K562 (cell line): ENCODE results near the gene ZNF775. TPM values are rescaled to one million over a fixed set of nuclear protein-coding genes. Genes with fewer than 3 reads are reported as not detected.
A peak's percentile ranks its signal among the peaks of the same experiment; 100 is the strongest.

ENCODE experiments used
- ATAC-seq: fragments of 200-7000 bp; cut with Tn5 transposase; 3 replicates; pipeline ENCODE4 v1.9.1; 2020; ENCODE audit warnings: moderate library complexity
- BruUV-seq: library from RNA; stranded (reverse); fragments of 400-500 nt; replicated peaks from 2 replicates; lab custom pipeline; 2021; lab: Mats Ljungman, UMichigan
- CTCF ChIA-PET: fragments of 300-600 bp; formaldehyde crosslinking; extraction: SDS; loops from one replicate; lab custom pipeline; 2021; ENCODE audit warnings: low intra/inter-chr PET ratio; lab: Yijun Ruan, JAX
- POLR2A ChIA-PET: fragments of 300-600, 350-650 bp; sonication (Branson Sonifier 250); formaldehyde crosslinking; extraction: SDS; loops from one replicate; lab custom pipeline; 2021; ENCODE audit warnings: antibody characterized with exemption, inconsistent platforms; lab: Yijun Ruan, JAX
- DNase-seq, 4 experiments: peaks; one replicate each; pipeline versions ENCODE4 v3.0.0 to v3.0.0-alpha.2; 2011 to 2018; ENCODE audit warnings: low spot score in 3 of 4, mixed read lengths in 3 of 4; ENCODE audit errors: extremely low read depth in 1 of 4
- FAIRE-seq: peaks from 2 replicates; lab custom pipeline; 2011; peaks lifted over from hg19 to GRCh38; lab: Jason Lieb, UNC
- H2AFZ ChIP-seq: 2 replicates; pipeline ENCODE4 v1.6.0; 2011; ENCODE audit warnings: low read depth, low read length, control low read depth, inconsistent platforms
- H3K27ac ChIP-seq: fragments of 200-600 bp; 3 replicates; pipeline ENCODE4 v1.8.0; 2011; ENCODE audit warnings: low read depth, mild to moderate bottlenecking, control low read depth, inconsistent platforms, low read length, moderate library complexity, mixed read lengths; ENCODE audit errors: extremely low read depth
- H3K27me3 ChIP-seq, 2 experiments: fragments of 300-600 bp in 1 of 2; 2 replicates in 1 of 2; 3 replicates in 1 of 2; pipeline versions ENCODE4 v1.6.0 to v1.8.0; 2011; ENCODE audit warnings: inconsistent platforms in 2 of 2, low read length in 2 of 2, mild to moderate bottlenecking in 1 of 2, mixed read lengths in 1 of 2, moderate library complexity in 1 of 2; ENCODE audit not compliant: control insufficient read depth in 2 of 2, insufficient read depth in 2 of 2
- H3K36me3 ChIP-seq: fragments of 300-600 bp; 3 replicates; pipeline ENCODE4 v1.8.0; 2011; ENCODE audit warnings: mild to moderate bottlenecking, low read length, inconsistent platforms; ENCODE audit not compliant: control insufficient read depth, insufficient read depth
- H3K4me1 ChIP-seq, 2 experiments: fragments of 200-600 bp in 1 of 2; replicated peaks in 1 of 2; 2 replicates in 1 of 2; 3 replicates in 1 of 2; pipeline versions ENCODE4 v1.5.1 to v1.8.0; 2011; ENCODE audit warnings: inconsistent platforms in 2 of 2, low read length in 2 of 2, mild to moderate bottlenecking in 1 of 2, mixed read lengths in 1 of 2, moderate library complexity in 1 of 2; ENCODE audit not compliant: control insufficient read depth in 2 of 2, insufficient read depth in 2 of 2
- H3K4me2 ChIP-seq: 2 replicates; pipeline ENCODE4 v1.6.1; 2011; ENCODE audit warnings: low read length, control low read depth, inconsistent platforms, mixed read lengths; ENCODE audit not compliant: insufficient read depth
- H3K4me3 ChIP-seq: fragments of 200-600 bp; sonication (generic), shearing (Covaris generic); 2 replicates; pipeline ENCODE4 v1.5.1; 2016; ENCODE audit warnings: control low read depth, inconsistent platforms
- H3K79me2 ChIP-seq: fragments of 200-600 bp; 3 replicates; pipeline ENCODE4 v1.8.0; 2011; ENCODE audit warnings: low read length, inconsistent platforms; ENCODE audit not compliant: control insufficient read depth, insufficient read depth
- H3K9ac ChIP-seq, 2 experiments: 2 replicates each; pipeline versions ENCODE4 v1.6.0 to v1.6.1; 2011; ENCODE audit warnings: low read depth in 2 of 2, low read length in 2 of 2, control low read depth in 1 of 2, inconsistent platforms in 1 of 2, mild to moderate bottlenecking in 1 of 2, mixed read lengths in 1 of 2; ENCODE audit not compliant: insufficient read depth in 1 of 2
- H3K9me1 ChIP-seq: one replicate; pipeline ENCODE4 v1.6.0; 2011; ENCODE audit warnings: inconsistent platforms, mild to moderate bottlenecking, low read length, moderate library complexity; ENCODE audit not compliant: control insufficient read depth, insufficient read depth
- H3K9me3 ChIP-seq: replicated peaks from 2 replicates; pipeline ENCODE4 v1.5.1; 2011; ENCODE audit warnings: low read depth, low read length, inconsistent platforms; ENCODE audit not compliant: control insufficient read depth, insufficient read depth
- H4K20me1 ChIP-seq: replicated peaks from 2 replicates; pipeline ENCODE4 v1.6.1; 2011; ENCODE audit warnings: low read length, inconsistent platforms, mixed read lengths; ENCODE audit not compliant: control insufficient read depth, insufficient read depth
- CEBPB ChIP-seq: fragments of 450-650 bp; IDR thresholded peaks from 2 replicates; pipeline ENCODE4 v1.6.1; 2016; ENCODE audit warnings: missing genetic modification characterization, missing compliant biosample characterization
- DMBX1 ChIP-seq: fragments of 250-450 bp; sonication (Bioruptor Pico); IDR thresholded peaks from 2 replicates; pipeline ENCODE4 v1.8.0; 2022; ENCODE audit warnings: inconsistent platforms, mild to moderate bottlenecking, moderate library complexity, borderline replicate concordance
- EP300 ChIP-seq: IDR thresholded peaks from 2 replicates; pipeline ENCODE4 v1.6.1; 2012; ENCODE audit warnings: low read length, improper control_type of control experiment
- GTF2A2 ChIP-seq: IDR thresholded peaks from 2 replicates; pipeline ENCODE4 v1.6.1; 2016; ENCODE audit warnings: mild to moderate bottlenecking, missing genetic modification characterization, missing compliant biosample characterization
- HINFP ChIP-seq: fragments of 450-650 bp; conservative IDR thresholded peaks from 2 replicates; pipeline ENCODE4 v1.6.1; 2016; ENCODE audit warnings: missing genetic modification characterization, low read depth, mild to moderate bottlenecking, control low read depth, missing compliant biosample characterization
- PURB ChIP-seq: sonication (generic); formaldehyde crosslinking; IDR thresholded peaks from 2 replicates; pipeline ENCODE4 v1.9.0; 2021; ENCODE audit warnings: low read depth, mild to moderate bottlenecking, missing genetic modification reagents
- SRF ChIP-seq, 2 experiments: fragments of 250-450, 450-650 bp in 1 of 2; sonication (Bioruptor Pico) in 1 of 2; sonication (generic) in 1 of 2; formaldehyde crosslinking; IDR thresholded peaks; 2 replicates each; pipeline versions ENCODE4 v1.5.0 to v1.5.1; 2020 to 2022; ENCODE audit warnings: mild to moderate bottlenecking in 1 of 2, missing genetic modification reagents in 1 of 2
- ZBTB17 ChIP-seq: fragments of 450-650 bp; formaldehyde crosslinking; IDR thresholded peaks from 2 replicates; pipeline ENCODE4 v1.4.0; 2020; ENCODE audit warnings: mild to moderate bottlenecking
- ZFP1 ChIP-seq: fragments of 450-650 bp; formaldehyde crosslinking; IDR thresholded peaks from 2 replicates; pipeline ENCODE4 v1.4.0; 2020; ENCODE audit warnings: mild to moderate bottlenecking, mixed read lengths
- ZNF583 ChIP-seq: fragments of 250-450 bp; sonication (Bioruptor Pico); IDR thresholded peaks from 2 replicates; pipeline ENCODE4 v1.4.0; 2020
- WGBS: fragments of 100-300 bp; shearing (Covaris generic); methylation state at CpG from one replicate; pipeline ENCODE4 v1.1.6; 2016; ENCODE audit warnings: low coverage, mixed read lengths; ENCODE audit not compliant: insufficient coverage; ENCODE audit errors: missing lambda C conversion rate; 5-methylcytosine and 5-hydroxymethylcytosine counted together
- in situ Hi-C: fragments of 300-500 bp; cut with MboI; formaldehyde crosslinking; loops from 4 replicates; pipeline ENCODE4 v1.15.0; 2018; ENCODE audit warnings: inconsistent platforms, mixed read lengths
- intact Hi-C: fragments of 100-400 bp; cut with micrococcal nuclease; formaldehyde crosslinking; loops from 2 replicates; pipeline ENCODE4 v1.14.2; 2022
- polyA plus RNA-seq, 8 experiments: library from polyadenylated mRNA; depleted of rRNA in 4 of 8; stranded (reverse) in 5 of 8; unstranded in 3 of 8; fragments of >200 nt; fragmentation: Nextera tagmentation in 2 of 8; fragmentation: Illumina TruSeq in 1 of 8; extraction: Ambion mirVana in 2 of 8; extraction: Trizol in 1 of 8; gene quantifications; 2 replicates each; pipeline versions ENCODE4 v1.2.1 to v1.2.3, GENCODE V29; 2011 to 2014; ENCODE audit warnings: inconsistent platforms in 1 of 8, missing spikeins in 1 of 8
- total RNA-seq, 7 experiments: library from RNA; depleted of rRNA in 6 of 7; stranded (reverse); fragments of >200 nt in 6 of 7; fragmentation: Illumina TruSeq in 2 of 7; extraction: Trizol in 2 of 7; gene quantifications; 2 replicates each; pipeline versions ENCODE4 v1.2.1 to v1.2.3, GENCODE V29; 2011 to 2021; ENCODE audit warnings: low replicate concordance in 1 of 7
- TF ChIP-seq, protein P1 (sequence below): fragments of 450-650 bp; formaldehyde crosslinking; IDR thresholded peaks from 2 replicates; pipeline ENCODE4 v1.4.0; 2022; ENCODE audit warnings: missing genetic modification characterization
- TF ChIP-seq, protein P2 (sequence below): fragments of 250-450 bp; sonication (Bioruptor Pico); IDR thresholded peaks from 2 replicates; pipeline ENCODE4 v1.4.0; 2020

ZNF775 gene
- total and polyA plus RNA-seq, 9 of the 15 experiments (the other 6 are each of a cell fraction or from before 2014, with no cell fraction given), result 0.04 to 18.7 (median 4.9) TPM

DNA sequence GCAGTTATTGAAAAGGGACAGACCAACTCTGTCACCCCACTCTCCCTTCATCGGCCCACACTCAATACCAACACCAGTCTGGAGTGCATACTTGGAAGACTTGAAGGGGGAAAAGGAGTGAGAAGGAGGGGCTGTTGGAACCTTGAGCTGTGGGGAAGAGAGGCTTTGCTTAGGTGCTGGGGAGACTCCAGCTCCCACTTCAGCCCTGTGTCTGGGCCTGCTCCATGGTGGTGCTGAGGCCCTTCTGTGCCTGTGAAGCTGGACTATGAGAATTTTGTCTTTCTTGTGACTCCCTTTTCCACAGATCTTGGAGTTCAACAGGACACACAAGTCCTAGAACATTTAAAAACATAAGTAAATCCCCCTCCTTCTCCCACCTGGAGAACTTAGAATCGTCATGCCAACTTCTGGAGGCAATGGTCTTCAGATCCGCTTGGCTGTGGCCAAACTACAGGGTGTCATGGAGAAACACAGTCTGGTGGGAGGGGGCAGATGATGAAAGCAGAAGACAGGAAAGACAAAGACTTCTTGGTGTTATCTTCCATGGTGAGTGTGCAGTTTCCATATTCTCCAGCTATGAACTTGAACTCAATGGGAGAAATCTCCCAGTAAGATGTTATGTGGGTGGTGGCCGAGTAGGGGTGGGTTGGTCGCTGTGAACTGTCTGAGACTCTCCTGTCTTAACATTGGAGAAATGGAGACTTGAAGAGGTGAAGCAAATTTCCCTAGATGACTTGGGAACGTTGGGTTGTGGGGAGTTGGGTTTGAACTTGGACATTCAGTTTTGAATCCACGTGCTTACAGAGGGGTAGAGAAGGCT lies 52.9 kb downstream of the ZNF775 start:
- ATAC-seq (peak; percentile 73), DNase-seq (peak in 3 of 4 experiments; percentile 17 to 63 (median 63)), FAIRE-seq (peak; percentile 75)
- Histone ChIP-seq H3K4me1 (peaks cover 21 to 32% of the 10 kb centered on the region in 2 experiments), H3K4me2 (peak overlapping the region; percentile 17), H2AFZ (peak overlapping the region; percentile 80), H3K79me2 (no peaks in the 10 kb centered on the region), H3K9me3 (no peaks in the 10 kb centered on the region), H3K27ac (peak overlapping the region; percentile 37; the same call in 2 of the 3 replicates), H3K27me3 (no peaks in the 10 kb centered on the region), H3K4me3 (no peak overlapping the region), H3K9me1 (no peaks in the 10 kb centered on the region), H4K20me1 (no peaks in the 10 kb centered on the region), H3K9ac (no peak overlapping the region), H3K36me3 (no peaks in the 10 kb centered on the region)
- CTCF ChIA-PET, result no interaction called here
- intact Hi-C loops (no loop called here), in situ Hi-C loops (no loop called here)
- no TSS peak for BruUV-seq
- WGBS, result 24% methylated on average over 7 of the region's 7 CpGs
- POLR2A ChIA-PET, result interaction anchor here (0.6 to 3.6 kb wide), 5 partner anchors 10 to 114 kb away, joined by 3 to 29 read pairs (median 5); partner anchors contain the start of gene GIMAP8
- TF ChIP-seq, protein P1, sequence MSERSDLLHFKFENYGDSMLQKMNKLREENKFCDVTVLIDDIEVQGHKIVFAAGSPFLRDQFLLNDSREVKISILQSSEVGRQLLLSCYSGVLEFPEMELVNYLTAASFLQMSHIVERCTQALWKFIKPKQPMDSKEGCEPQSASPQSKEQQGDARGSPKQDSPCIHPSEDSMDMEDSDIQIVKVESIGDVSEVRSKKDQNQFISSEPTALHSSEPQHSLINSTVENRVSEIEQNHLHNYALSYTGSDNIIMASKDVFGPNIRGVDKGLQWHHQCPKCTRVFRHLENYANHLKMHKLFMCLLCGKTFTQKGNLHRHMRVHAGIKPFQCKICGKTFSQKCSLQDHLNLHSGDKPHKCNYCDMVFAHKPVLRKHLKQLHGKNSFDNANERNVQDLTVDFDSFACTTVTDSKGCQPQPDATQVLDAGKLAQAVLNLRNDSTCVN (CRISPR knock-in tag), result 0 out of 2 replicates have a peak, but pooled peaks have one; percentile 3
- 0 out of 2 replicates have a peak, but pooled peaks have one; percentile 72 for TF ChIP-seq GTF2A2 (tag)
- TF ChIP-seq ZBTB17, result peak; percentile 51; the same call in 1 of the 2 replicates
- TF ChIP-seq, protein P2, sequence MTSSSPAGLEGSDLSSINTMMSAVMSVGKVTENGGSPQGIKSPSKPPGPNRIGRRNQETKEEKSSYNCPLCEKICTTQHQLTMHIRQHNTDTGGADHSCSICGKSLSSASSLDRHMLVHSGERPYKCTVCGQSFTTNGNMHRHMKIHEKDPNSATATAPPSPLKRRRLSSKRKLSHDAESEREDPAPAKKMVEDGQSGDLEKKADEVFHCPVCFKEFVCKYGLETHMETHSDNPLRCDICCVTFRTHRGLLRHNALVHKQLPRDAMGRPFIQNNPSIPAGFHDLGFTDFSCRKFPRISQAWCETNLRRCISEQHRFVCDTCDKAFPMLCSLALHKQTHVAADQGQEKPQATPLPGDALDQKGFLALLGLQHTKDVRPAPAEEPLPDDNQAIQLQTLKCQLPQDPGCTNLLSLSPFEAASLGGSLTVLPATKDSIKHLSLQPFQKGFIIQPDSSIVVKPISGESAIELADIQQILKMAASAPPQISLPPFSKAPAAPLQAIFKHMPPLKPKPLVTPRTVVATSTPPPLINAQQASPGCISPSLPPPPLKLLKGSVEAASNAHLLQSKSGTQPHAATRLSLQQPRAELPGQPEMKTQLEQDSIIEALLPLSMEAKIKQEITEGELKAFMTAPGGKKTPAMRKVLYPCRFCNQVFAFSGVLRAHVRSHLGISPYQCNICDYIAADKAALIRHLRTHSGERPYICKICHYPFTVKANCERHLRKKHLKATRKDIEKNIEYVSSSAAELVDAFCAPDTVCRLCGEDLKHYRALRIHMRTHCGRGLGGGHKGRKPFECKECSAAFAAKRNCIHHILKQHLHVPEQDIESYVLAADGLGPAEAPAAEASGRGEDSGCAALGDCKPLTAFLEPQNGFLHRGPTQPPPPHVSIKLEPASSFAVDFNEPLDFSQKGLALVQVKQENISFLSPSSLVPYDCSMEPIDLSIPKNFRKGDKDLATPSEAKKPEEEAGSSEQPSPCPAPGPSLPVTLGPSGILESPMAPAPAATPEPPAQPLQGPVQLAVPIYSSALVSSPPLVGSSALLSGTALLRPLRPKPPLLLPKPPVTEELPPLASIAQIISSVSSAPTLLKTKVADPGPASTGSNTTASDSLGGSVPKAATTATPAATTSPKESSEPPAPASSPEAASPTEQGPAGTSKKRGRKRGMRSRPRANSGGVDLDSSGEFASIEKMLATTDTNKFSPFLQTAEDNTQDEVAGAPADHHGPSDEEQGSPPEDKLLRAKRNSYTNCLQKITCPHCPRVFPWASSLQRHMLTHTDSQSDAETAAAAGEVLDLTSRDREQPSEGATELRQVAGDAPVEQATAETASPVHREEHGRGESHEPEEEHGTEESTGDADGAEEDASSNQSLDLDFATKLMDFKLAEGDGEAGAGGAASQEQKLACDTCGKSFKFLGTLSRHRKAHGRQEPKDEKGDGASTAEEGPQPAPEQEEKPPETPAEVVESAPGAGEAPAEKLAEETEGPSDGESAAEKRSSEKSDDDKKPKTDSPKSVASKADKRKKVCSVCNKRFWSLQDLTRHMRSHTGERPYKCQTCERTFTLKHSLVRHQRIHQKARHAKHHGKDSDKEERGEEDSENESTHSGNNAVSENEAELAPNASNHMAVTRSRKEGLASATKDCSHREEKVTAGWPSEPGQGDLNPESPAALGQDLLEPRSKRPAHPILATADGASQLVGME (CRISPR knock-in tag), result no peak
- no peak for TF ChIP-seq SRF (CRISPR knock-in tag; IDR thresholded peaks at IDR 0.05)
- peak; percentile 69 for TF ChIP-seq CEBPB (tag)
- TF ChIP-seq ZFP1, result no peak
- TF ChIP-seq PURB (CRISPR knock-in tag), result no peak
- peak; percentile 40 for TF ChIP-seq HINFP (tag)
- TF ChIP-seq ZNF583 (CRISPR knock-in tag), result peak; percentile 64; the same call in 1 of the 2 replicates
- peak; percentile 76; the same call in 1 of the 2 replicates for TF ChIP-seq DMBX1 (CRISPR knock-in tag)
- peak; percentile 54 for TF ChIP-seq EP300
